Ammon's horn (tissue), 1 donor: ENCODE measurements around the gene EPN1.

Experiments used
- DNase-seq: peaks from one replicate; pipeline ENCODE4 v3.0.0-alpha.2; 2016; ENCODE audit warnings: low spot score

EPN1 gene

DNA sequence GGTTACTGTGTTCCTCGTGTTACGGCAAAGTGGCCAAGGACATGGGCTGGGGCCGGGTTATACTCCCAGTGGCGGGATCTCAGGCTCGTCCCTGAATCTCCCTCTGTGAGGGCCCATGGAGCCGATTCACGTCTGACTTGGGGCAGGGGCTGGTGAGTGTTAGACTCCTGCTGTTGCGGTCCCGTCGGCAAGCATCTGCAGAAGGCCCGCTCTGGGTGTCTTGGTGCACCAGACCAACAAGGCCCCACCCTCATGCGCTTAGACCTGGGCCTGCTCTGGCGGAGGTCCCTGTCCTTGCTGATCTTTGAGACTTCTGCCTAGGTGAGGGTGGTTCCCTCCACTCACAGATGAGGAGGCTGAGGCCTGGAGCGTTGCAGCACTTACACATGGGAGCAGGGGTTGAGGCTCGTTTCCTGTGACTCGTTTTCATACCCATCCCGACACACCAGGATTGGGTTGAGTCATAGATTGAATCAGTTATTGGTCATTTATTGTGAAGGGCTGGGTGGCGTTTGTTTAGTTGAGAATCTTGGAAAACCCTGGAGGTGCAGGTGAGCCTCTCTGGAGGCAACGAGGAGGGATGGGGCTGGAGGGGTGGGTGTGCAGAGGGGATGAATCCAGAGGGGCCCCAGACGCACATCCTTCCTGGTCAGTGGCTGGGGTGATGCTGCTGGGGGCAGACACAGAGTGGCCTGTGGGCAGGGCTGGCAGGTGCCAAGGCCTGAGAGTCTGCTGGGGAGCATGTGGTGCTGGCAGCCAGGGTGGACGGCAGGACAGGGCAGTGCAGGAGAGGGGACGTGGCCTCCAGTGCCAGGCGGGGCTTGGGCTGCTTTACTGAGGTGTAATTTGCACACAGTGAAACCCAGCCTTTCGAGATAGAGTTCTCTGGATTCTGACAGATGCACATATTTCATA, 4.6 kb downstream of the EPN1 start:
- DNase-seq: no peak

DNA sequence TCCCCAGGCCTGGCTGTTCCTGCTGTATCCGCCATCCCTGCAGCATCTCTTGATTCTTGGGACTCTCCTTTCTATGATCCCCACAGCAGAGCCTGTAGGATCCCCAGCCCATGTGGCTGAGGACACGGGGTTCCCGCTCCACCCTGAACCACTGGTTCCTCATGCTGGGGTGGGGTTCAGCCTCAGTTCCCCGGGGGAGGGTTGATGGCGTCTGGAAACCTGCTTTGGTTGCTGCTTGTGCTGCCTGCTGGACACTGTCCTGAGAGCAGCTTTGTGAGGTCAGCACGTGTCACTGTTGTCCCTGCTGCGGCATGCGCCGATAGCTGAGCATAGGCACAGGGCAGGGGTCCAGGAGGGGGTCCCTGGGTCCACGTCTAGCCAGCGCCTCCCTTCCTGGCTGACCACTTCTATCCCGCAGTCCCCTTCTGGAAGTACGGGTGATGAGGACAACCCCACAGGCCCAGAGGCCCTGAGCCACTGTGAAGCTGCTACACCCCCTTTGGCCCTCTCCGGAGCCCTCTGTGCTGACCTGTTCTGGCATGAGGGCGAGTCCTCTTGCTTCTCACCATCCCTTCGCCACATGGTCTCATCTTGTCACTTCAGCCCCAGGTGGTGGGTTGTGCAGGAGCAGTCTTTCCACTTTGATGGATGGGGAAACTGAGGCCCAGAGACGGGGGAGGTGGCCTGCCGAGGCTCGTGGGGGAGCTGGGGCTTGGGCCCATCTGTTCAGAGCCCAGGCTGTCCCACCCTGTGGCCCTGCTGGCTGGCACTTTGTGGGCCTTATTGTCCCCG, 5.5 kb downstream of the EPN1 start:
- DNase-seq: no peak

DNA sequence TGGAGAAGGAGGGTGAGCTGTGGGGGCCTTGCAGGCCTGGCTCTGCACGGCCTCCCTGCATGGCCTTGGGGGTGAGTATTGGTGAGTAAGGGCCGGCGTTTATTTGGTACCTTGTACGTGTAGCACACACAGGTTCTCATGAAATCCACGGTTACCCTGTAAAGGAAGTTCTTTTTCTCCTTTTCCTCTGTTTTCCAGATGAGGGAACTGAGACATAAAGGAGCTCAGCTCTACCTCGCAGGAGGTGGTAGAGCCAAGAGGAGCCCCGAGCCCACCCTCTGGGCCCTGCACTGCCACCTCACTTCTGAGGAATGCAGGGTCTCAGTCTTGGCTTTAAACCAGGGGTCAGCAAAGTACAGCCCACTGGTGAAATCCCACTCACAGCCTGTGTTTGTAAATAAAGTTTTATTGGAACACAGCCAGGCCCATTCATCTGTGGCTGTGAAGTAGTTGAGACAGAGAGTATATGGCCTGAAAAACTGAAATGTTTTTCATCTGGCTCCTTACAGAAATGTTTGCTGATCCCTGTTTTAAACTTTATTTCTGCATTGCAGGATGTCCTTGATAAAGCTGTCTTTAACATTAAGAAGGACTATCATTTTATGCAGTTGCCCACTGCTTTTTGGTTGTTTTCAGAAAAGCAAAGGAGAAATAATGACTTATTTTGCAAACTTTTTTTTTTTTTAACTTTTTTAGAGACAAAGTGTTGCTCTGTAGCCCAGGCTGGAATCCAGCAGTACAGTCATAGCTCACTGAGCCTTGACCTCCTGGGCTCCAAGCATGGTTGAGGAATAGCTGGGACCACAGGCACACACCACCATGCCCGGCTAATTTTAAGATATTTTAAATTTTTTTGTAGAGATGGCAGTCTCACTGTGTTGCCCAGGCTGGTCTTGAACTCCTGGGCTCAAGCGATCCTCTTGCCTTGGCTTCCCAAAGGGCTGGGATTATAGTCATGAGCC, 6.4 kb downstream of the EPN1 start:
- DNase-seq: no peak

DNA sequence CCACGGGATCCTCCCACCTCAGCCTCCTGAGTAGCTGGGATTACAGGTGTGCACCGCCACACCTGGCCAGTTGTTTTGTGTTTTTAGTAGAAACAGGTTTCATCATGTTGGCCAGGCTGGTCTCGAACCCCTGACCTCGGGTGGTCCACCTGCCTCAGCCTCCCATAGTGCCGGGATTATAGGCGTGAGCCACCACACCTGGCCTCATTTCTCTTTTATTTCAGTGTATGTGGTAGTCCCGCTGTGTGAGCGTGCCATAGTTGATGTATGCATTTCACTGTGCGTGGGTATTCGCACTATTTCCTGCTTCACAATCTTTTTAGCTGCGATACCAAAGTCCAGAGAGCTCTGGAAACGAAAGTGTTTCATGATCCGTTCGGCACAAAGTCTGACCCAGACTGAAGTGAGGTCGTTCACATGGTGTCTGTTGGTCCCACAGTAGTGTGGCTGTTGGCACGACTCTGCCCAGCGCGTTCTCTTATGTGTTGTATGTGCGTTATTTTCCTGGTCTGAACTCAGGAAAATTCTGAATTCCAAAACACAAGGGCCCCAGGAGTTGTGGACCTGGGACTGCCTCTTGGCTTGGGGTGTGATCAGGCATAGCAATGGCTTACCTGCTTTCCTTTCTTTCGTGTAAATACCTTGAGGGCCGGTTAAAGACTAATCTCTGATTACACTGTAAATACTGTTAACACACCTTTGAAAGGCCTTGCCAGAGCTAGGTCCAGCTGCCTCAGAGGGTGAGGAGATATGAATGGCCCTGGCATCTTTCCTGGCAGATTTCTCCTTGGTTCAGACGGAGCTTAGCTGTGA, 8.6 kb downstream of the EPN1 start:
- no peak for DNase-seq

DNA sequence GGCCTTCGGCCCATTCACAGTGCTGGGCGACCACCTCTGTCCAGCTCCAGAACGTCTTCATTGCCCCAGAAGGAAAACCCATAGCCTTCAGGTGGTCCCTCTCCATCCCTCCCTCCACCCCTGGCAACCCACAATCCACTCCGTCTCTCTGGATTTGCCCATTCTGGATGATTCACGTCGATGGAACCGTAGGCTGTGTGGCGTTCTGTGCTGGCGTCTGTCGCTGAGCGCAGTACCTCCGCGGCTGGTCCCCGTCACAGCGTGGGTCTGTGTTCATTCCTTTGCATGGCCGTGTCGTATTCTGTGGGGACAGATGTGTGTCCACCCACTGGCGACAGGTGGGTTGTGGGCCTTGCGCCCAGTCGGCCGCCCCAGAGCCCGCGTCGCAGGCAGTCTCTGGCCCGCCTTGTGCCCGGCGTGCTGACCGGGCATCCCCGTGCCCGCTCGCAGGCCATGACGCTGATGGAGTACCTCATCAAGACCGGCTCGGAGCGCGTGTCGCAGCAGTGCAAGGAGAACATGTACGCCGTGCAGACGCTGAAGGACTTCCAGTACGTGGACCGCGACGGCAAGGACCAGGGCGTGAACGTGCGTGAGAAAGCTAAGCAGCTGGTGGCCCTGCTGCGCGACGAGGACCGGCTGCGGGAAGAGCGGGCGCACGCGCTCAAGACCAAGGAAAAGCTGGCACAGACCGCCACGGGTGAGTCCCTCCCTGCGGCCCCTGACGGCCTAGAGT, 10.1 kb downstream of the EPN1 start:
- DNase-seq: no peak

DNA sequence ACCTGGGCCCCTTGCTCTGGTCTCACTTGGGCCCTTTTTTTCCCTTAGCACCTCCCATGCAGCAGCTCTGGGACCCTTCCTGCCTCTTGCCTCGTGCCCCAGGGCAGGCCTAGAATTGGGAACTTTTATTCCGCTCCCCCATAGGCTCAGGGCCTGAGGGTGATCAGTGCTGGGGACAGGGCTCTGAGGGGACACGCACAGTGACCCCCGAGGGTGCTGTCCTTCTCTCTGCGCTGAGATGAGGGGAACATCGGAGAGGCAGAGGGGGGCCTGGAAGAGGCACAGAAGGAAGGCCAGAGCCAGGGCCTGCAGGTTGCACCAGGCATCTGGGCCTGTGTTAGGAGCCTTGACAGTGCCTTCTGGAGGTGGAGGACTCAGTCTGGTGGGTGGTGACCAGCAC, 10.8 kb downstream of the EPN1 start:
- DNase-seq: no peak

DNA sequence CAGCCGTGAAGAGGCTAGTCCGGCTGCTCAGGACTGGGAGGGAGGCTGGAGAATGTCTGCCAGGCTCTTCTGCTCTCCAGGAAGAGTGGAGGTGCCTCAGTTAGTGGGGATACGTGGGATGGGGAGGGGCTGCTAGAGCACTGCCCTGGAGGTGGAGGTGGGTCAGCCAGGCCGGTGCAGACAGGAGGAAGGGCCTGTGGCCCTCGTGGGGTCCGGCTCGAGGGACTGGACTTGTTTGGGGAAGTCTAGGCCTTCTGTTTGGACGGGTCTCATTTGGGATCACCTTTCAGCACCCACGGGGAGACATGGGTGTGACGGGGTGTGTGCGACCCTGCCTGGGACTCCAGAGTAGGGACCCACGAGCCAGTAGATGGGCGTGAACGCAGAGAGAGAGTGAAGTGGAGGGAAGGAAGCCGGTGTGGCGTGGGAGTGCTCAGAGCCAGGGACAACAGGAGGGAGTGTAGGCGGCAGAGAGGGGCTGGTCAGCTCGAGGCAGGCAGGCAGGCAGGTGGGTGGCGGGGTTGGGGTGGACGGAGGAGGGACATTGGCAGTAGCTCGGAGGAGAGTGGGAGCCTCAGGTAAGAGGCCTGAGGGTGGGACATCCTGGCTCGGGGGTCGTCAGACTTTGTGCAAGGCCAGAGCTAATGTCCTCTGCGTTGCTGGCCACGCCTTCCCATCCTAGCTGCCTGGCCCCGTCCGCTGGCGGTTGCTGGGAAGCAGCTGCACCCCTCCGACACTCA, 11.5 kb downstream of the EPN1 start:
- DNase-seq: no peak

DNA sequence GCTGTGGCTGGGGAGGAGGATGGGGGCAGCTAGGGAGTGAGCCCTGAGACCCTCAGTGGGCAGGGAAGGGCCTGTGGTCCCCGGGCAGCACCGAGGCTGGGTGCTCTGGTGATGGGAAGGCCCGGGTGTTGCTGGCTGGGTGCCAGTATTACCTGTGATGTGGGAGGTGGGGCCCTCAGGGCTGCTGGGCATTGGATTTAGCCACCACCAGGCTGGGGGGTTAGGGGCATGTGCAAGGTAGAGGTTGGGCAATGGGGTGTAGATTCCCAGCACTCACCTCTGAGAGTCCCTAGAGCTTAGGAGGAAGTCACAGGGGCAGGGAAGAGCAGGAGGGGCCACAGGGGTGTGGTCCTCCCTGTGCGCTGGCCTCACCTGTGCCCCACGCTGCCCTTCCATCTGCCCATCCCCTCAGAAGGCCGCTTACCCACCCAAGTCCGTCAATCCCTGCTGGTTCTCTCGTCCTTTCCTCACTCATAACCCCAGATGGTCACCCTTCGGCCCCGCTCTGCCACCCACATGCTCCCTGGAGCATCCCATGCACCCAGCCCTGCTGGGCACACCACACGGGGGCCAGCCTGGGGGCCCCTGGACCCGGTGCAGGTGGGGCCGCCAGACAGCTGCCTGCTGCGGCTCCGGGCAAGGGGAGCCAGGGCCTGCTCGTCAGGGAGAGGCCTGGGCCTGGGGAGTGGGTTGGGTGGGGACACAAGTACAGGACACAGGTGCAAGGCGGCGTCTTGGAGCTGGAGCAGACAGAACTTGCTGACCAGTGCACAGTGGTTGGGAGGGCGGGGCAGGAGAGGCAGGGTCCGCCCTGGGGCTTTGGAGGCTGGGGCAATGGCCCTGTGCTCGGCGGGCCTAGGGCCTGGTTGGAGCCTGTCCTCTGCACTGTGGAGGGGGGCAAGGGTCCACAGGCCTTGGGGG, 12.5 kb downstream of the EPN1 start:
- DNase-seq: no peak

DNA sequence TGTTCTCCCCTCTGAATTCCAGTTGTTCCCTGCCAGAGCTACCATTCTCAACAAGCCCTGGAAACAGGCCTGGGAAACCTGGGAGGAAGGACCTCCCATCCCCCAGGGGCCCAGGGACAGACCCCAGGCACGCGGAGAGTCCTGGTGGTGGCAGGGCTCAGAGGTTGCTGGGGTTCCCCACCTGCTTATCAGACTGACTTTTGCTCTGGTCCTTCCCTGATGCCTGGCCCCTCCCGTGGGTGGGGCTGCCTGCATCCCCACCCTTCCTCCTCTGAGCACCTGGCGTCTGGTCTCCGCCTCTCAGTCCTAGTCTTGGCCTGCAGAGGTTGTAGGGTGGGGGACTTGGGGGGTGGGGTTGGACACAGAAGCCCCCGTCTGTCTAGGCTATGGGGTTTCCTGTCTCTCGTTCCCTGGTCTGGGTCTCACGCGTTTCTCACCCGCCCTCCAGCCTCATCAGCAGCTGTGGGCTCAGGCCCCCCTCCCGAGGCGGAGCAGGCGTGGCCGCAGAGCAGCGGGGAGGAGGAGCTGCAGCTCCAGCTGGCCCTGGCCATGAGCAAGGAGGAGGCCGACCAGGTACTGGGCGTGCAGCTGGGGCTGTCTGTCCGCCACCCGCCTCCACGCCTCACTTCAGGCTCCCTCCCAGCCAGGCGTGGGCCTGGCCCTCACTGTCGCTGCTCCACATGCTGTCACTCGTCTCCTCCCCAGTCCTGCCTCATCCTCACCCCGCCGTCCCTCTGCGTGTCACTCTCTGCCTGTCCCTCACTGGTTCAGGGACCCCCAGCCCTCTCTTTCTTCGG, 13.6 kb downstream of the EPN1 start:
- DNase-seq: no peak

DNA sequence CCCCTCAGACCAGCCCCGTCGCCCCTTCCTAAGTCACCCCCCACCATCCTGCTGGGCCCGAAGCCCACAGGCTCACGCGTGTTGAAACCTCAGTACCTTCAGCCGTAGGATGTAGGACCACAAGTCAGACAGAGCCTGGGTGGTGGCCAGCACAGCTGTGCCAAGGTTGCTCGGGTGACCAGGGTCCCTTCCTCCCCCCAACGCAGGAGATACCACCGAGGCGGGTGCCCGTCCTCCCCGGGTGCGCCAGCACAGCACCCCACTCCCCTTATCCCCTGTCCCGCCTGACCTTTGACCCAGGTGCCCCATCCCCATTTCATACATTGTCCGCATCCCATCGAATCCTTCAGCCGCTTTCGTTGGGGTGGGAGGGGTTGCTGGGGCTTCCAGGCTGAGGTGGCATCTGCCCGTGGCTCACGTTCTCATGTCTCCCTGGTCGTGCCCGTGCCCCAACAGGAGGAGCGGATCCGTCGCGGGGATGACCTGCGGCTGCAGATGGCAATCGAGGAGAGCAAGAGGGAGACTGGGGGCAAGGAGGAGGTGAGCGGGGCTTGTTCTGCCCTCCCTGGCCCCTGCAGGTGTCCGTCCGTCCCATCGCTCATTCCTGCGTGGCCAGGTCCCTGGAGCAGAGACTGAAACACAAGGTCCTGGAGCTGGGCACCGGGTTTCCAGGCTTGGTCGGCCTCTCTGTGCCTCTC, 14.5 kb downstream of the EPN1 start:
- DNase-seq: no peak

DNA sequence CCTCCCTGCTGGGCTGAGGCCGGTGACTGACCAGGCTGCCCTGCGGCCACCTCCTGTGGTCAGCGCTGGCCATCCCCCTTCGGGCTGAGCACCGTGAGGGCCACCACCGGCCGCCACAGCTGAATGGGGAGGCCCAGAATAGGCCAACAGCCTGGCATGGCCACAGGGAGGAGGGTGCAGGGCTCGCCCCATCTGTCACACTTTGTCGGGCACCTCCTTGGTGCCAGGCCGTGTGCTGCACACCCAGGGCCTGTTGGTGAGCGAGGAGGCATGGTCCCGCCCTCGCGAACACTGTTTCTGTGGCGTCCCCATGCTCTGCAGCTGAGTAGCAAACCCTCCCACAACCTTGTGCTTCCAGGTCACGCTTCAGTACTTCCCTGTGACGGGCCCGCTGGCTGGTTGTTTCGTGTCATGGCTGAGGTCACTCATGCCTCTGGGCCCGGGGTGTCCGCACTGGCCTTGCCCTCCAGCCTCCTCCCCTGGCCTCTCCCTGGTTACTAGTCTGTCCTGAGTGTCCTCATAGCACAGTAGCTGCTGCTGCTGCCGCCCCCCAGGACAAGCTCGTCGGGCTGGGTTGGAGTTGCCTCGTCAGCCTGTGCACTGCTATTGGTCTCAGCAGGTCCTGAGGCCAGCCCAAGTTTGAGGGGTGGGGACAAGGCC, 15.2 kb downstream of the EPN1 start:
- no peak for DNase-seq

DNA sequence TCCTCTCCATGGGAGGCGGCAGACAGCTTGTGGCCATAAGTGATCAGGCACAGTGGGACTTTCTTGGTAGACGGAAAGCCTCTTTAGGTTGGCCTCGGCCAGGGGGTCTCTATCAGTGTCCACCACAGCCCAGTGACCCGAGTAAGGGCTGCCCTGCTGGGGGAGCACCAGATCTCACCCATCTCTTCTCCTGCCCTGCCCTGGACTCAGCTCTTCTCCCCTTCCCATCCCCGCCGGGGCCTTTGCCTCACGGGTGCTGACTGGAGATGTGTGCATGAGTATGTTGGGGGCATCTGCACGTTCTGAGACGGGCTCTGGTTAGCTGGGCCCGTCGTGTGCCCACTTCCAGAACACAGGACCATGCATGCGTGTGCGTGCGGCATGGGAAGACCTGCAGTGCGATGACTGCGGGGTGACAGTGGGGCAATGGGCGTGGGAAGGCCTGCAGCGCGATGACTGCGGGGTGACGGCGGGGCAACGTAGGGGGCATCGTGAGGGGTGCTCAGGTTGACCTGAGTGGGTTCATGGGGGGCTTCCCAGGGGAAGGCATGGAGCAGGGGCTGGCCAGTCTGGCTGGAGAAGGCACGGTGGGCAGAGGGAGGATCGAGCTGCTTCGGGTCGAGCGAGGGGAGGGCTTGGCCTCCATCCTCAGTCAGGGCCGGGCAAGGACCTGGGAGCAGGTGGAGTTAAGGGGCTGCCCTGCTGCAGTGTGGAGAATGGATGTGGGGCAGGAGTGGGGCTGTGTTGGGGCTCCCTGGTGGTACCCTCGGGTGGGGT, 15.9 kb downstream of the EPN1 start:
- no peak for DNase-seq

DNA sequence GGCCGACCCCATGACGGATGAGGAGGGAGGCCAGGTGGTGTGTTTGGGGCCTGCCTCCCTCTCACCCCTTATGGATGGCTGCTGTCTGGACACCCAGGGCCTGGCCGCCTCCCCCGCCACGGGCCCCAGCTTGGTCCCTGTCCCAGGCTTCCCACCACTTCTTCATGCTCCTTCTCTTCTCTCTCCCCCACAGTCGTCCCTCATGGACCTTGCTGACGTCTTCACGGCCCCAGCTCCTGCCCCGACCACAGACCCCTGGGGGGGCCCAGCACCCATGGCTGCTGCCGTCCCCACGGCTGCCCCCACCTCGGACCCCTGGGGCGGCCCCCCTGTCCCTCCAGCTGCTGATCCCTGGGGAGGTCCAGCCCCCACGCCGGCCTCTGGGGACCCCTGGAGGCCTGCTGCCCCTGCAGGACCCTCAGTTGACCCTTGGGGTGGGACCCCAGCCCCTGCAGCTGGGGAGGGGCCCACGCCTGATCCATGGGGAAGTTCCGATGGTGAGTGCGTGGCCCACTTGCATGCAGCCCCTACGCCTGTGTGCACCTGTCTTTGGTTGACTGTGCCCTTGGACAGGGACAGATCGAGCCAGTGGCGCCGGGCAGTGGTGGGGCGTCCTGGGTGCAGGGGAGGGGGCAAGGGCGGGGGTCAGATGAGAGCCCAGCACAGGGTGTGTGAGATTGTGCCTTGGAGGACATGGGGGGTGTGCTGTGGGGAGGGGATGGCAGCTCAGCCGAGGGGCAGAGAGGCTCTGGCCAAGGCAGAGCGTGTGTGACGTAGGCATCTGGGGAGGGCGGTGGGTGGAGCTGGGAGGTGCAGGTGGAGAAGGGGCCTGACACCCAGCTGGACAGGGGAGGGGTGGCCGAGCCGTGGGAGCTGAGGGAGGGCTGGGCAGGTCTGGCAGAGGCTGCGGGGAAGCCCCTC, 16.8 kb downstream of the EPN1 start:
- no peak for DNase-seq

DNA sequence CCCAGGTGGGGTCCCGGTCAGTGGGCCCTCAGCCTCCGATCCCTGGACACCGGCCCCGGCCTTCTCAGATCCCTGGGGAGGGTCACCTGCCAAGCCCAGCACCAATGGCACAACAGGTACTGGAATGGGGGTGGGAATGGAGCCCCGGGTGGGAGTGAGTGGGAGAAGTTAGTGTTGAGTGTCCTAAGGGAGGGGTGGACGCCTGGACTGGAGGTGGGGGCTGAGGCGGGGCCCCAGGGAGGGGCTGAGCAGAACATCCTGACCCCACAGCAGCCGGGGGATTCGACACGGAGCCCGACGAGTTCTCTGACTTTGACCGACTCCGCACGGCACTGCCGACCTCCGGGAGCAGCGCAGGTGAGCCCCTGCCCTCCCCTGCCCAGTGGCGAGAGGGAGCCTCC, 17.7 kb downstream of the EPN1 start:
- DNase-seq: no peak
